Measurements from ENCODE around the gene TNS3.
"Not testable (repeated sequence)": the region's sequence is repeated elsewhere in the genome, so short reads cannot be mapped to it uniquely, and the experiment has no call there.

Gene TNS3

GRCh38 chr7:47471358-47471703, 110.6 kb downstream of the TNS3 start:
- no peak for DNase-seq (ENCODE audit: low spot score)

GRCh38 chr7:47470567-47471357, 111.1 kb downstream of the TNS3 start:
- DNase-seq (ENCODE audit: low spot score) = no peak

- DNase-seq (ENCODE audit: low spot score) = not testable (repeated sequence)
These were observed 112.1 kb downstream of the TNS3 start for GRCh38 chr7:47469846-47470245.

- no peak for DNase-seq (ENCODE audit: low spot score)
These were observed 115.1 kb downstream of the TNS3 start for GRCh38 chr7:47466832-47467231.

- no peak for DNase-seq (ENCODE audit: low spot score)
These were observed 116.7 kb downstream of the TNS3 start for GRCh38 chr7:47465191-47465590.

- no peak for DNase-seq (ENCODE audit: low spot score)
These were observed 117.6 kb downstream of the TNS3 start for GRCh38 chr7:47464266-47464665.

- DNase-seq (ENCODE audit: low spot score) = no peak
These were observed 120.2 kb downstream of the TNS3 start for GRCh38 chr7:47461746-47462145.

- DNase-seq (ENCODE audit: low spot score) = no peak
These were observed 120.8 kb downstream of the TNS3 start for GRCh38 chr7:47461161-47461560.

GRCh38 chr7:47460251-47460989, 121.5 kb downstream of the TNS3 start:
- no peak for DNase-seq (ENCODE audit: low spot score)

GRCh38 chr7:47458486-47458885, 123.4 kb downstream of the TNS3 start:
- no peak for DNase-seq (ENCODE audit: low spot score)

- DNase-seq (ENCODE audit: low spot score) = no peak
These were observed 123.9 kb downstream of the TNS3 start for GRCh38 chr7:47458057-47458456.

- DNase-seq (ENCODE audit: low spot score) = no peak
These were observed 125.5 kb downstream of the TNS3 start for GRCh38 chr7:47456210-47456955.

- no peak for DNase-seq (ENCODE audit: low spot score)
These were observed 126.1 kb downstream of the TNS3 start for GRCh38 chr7:47455872-47456185.

GRCh38 chr7:47454974-47455871, 126.7 kb downstream of the TNS3 start:
- no peak for DNase-seq (ENCODE audit: low spot score)

- no peak for DNase-seq (ENCODE audit: low spot score)
These were observed 127.6 kb downstream of the TNS3 start for GRCh38 chr7:47454069-47454973.

GRCh38 chr7:47453093-47454061, 128.5 kb downstream of the TNS3 start:
- no peak for DNase-seq (ENCODE audit: low spot score)

- DNase-seq (ENCODE audit: low spot score) = no peak
These were observed 129.2 kb downstream of the TNS3 start for GRCh38 chr7:47452715-47453092.

GRCh38 chr7:47452295-47452694, 129.6 kb downstream of the TNS3 start:
- DNase-seq (ENCODE audit: low spot score) = no peak

- DNase-seq (ENCODE audit: low spot score) = no peak
These were observed 130.1 kb downstream of the TNS3 start for GRCh38 chr7:47451851-47452205.

Measured in CD4-positive, alpha-beta T cell treated with Interleukin-2 at 100 ng/mL for 4 hours (primary cell).